ENCODE results near the gene DUSP22.

- TF ChIP-seq TAF1 (conservative IDR thresholded peaks at IDR 0.05) (no peak), CTCF (IDR thresholded peaks at IDR 0.05; ENCODE audit: low read depth, low read length, missing input control) (no peak), ATF3 (IDR thresholded peaks at IDR 0.05) (no peak), RXRA (IDR thresholded peaks at IDR 0.05) (no peak), MAX (IDR thresholded peaks at IDR 0.05) (no peak), SP1 (IDR thresholded peaks at IDR 0.05) (no peak), JUND (IDR thresholded peaks at IDR 0.05) (no peak), RAD21 (IDR thresholded peaks at IDR 0.05) (no peak), ZBTB33 (IDR thresholded peaks at IDR 0.05) (no peak), GABPA (IDR thresholded peaks at IDR 0.05 in 1 of 2, conservative IDR thresholded peaks at IDR 0.05 in 1 of 2) (no peak), YY1 (IDR thresholded peaks at IDR 0.05) (no peak), EGR1 (IDR thresholded peaks at IDR 0.05; ENCODE audit: low read depth in 2 of 2) (no peak), FOXA1 (IDR thresholded peaks at IDR 0.05) (no peak), REST (IDR thresholded peaks at IDR 0.05) (no peak)
Observed at GRCh38 chr6:313917-314316, 21.6 kb downstream of the DUSP22 start.
